HEK293T (cell line): ENCODE measurements around the gene SYNDIG1L.

Experiments
- ARNT ChIP-seq: fragments of 450-650 bp; IDR thresholded peaks from 2 replicates; pipeline ENCODE4 v1.6.1; 2017; ENCODE audit warnings: mild to moderate bottlenecking
- BHLHE40 ChIP-seq: fragments of 450-650 bp; IDR thresholded peaks from 2 replicates; pipeline ENCODE4 v1.6.1; 2016; ENCODE audit warnings: mild to moderate bottlenecking, moderate library complexity, borderline replicate concordance
- FOXA1 ChIP-seq: fragments of 450-650 bp; IDR thresholded peaks from 2 replicates; pipeline ENCODE4 v1.6.1; 2016; ENCODE audit warnings: mild to moderate bottlenecking
- FOXK2 ChIP-seq: fragments of 450-650 bp; IDR thresholded peaks from 2 replicates; pipeline ENCODE4 v1.6.1; 2016; ENCODE audit warnings: mild to moderate bottlenecking
- HDGF ChIP-seq: fragments of 450-650 bp; IDR thresholded peaks from 2 replicates; pipeline ENCODE4 v1.6.1; 2017; ENCODE audit warnings: antibody characterized with exemption, borderline replicate concordance
- L3MBTL2 ChIP-seq: fragments of 450-650 bp; conservative IDR thresholded peaks from 2 replicates; pipeline ENCODE4 v1.6.1; 2016; ENCODE audit warnings: mild to moderate bottlenecking
- SP1 ChIP-seq: fragments of 450-650 bp; IDR thresholded peaks from 2 replicates; pipeline ENCODE4 v1.6.1; 2017

GRCh38 chr14:74456684-74457564 is 30.9 kb upstream of the SYNDIG1L start:
- no peak for TF ChIP-seq SP1
- no peak for TF ChIP-seq BHLHE40
- no peak for TF ChIP-seq L3MBTL2
- no peak for TF ChIP-seq FOXK2
- no peak for TF ChIP-seq ARNT
- TF ChIP-seq HDGF: no peak
- TF ChIP-seq FOXA1: no peak
